ENCODE results near the gene SLC2A4RG. TPM values are rescaled to one million over a fixed set of nuclear protein-coding genes. Genes with fewer than 3 reads are reported as not detected.

Gene SLC2A4RG
- total RNA-seq, 2 experiments from 2014 or later: 58.9 to 59.0 TPM

GRCh38 chr20:63792866-63793265 lies 53.3 kb downstream of the SLC2A4RG start:
- intact Hi-C loops (cut with micrococcal nuclease): no loop called here
- Mint-ChIP-seq H3K4me3 (no peak overlapping the region), H3K27ac (no peak overlapping the region), H3K9me3 (no peaks in the 10 kb centered on the region), H3K27me3 (peaks cover 10% of the 10 kb centered on the region), H3K4me1 (ENCODE audit: low read depth) (peaks cover 3% of the 10 kb centered on the region), H3K36me3 (no peaks in the 10 kb centered on the region)
- POLR2A ChIA-PET: no interaction called here
- DNase-seq: no peak
- CTCF ChIA-PET: interaction anchor here (1.2 kb wide), 1 partner anchor 8 kb away, joined by 3 read pairs; no protein-coding TSS in a partner anchor

Other genes starting within 250 kb of the SLC2A4RG start
- 1 to 10 TPM; 1.1 to 1.7 TPM for gene EEF1A2, start 240.7 kb upstream of the SLC2A4RG start, total RNA-seq
- gene PPDPF, start 219.0 kb upstream of the SLC2A4RG start, total RNA-seq: 100 to 1,000 TPM; 191 to 201 TPM
- under 1 TPM; 0.34 to 0.78 TPM for gene PTK6, start 202.4 kb upstream of the SLC2A4RG start, total RNA-seq
- not detected for gene SRMS, start 192.0 kb upstream of the SLC2A4RG start, total RNA-seq
- under 1 TPM; 0.55 to 0.61 TPM for gene FNDC11, start 185.6 kb upstream of the SLC2A4RG start, total RNA-seq
- gene HELZ2, start 165.5 kb upstream of the SLC2A4RG start, total RNA-seq: 10 to 100 TPM; 28.5 to 32.2 TPM
- gene GMEB2, start 112.7 kb upstream of the SLC2A4RG start, total RNA-seq: 10 to 100 TPM; 13.6 to 14.0 TPM
- 10 to 100 TPM; 17.3 to 18.0 TPM for gene STMN3, start 86.4 kb upstream of the SLC2A4RG start, total RNA-seq
- 10 to 100 TPM; 38.0 to 38.3 TPM for gene RTEL1, start 81.5 kb upstream of the SLC2A4RG start, total RNA-seq
- gene TNFRSF6B, start 43.1 kb upstream of the SLC2A4RG start, total RNA-seq: not detected
- 10 to 100 TPM; 54.6 to 58.4 TPM for gene ARFRP1, start 31.8 kb upstream of the SLC2A4RG start, total RNA-seq
- 10 to 100 TPM; 28.7 to 29.9 TPM for gene ZGPAT, start 31.7 kb upstream of the SLC2A4RG start, total RNA-seq
- 10 to 100 TPM; 14.7 to 17.6 TPM for gene LIME1, start 3.1 kb upstream of the SLC2A4RG start, total RNA-seq
- gene ZBTB46, start 91.5 kb downstream of the SLC2A4RG start, total RNA-seq: 1 to 10 TPM; 4.6 to 5.5 TPM
- not detected for gene ABHD16B, start 121.7 kb downstream of the SLC2A4RG start, total RNA-seq
- 10 to 100 TPM; 67.8 to 70.8 TPM for gene TPD52L2, start 125.5 kb downstream of the SLC2A4RG start, total RNA-seq
- 10 to 100 TPM; 33.7 to 33.8 TPM for gene DNAJC5, start 155.3 kb downstream of the SLC2A4RG start, total RNA-seq
- 10 to 100 TPM; 26.6 to 29.6 TPM for gene UCKL1, start 216.6 kb downstream of the SLC2A4RG start, total RNA-seq
- gene ZNF512B, start 230.2 kb downstream of the SLC2A4RG start, total RNA-seq: 10 to 100 TPM; 12.5 to 13.5 TPM
- 10 to 100 TPM; 23.7 to 24.5 TPM for gene SAMD10, start 239.9 kb downstream of the SLC2A4RG start, total RNA-seq
- gene PRPF6, start 241.4 kb downstream of the SLC2A4RG start, total RNA-seq: 10 to 100 TPM; 62.3 to 63.1 TPM

All from activated CD4-positive, alpha-beta memory T cell treated with anti-CD3 and anti-CD28 coated beads for 36 hours (primary cell).